PC-3 (cell line): ENCODE data around the gene ITGAE. TPM values are rescaled to one million over a fixed set of nuclear protein-coding genes. Genes with fewer than 3 reads are reported as not detected.
A peak's percentile ranks its signal among the peaks of the same experiment; 100 is the strongest.

Experiments used
- ATAC-seq: fragments of 200-7000 bp; cut with Tn5 transposase; 2 replicates; pipeline ENCODE4 v1.9.1; 2020; ENCODE audit warnings: mild to moderate bottlenecking, moderate library complexity
- BruUV-seq: library from RNA; stranded (reverse); fragments of 400-500 nt; replicated peaks from 2 replicates; lab custom pipeline; 2021; lab: Mats Ljungman, UMichigan
- CTCF ChIA-PET: fragments of 300-600 bp; sonication (Branson Sonifier 250); formaldehyde crosslinking; loops from one replicate; lab custom pipeline; 2022; ENCODE audit warnings: antibody characterized with exemption; lab: Charles Lee
- POLR2A ChIA-PET: fragments of 300-600 bp; sonication (Branson Sonifier 250); formaldehyde crosslinking; loops from one replicate; lab custom pipeline; 2022; ENCODE audit warnings: antibody characterized with exemption; ENCODE audit not compliant: unreplicated experiment; lab: Charles Lee
- DNase-seq: peaks from one replicate; pipeline ENCODE4 v3.0.0-alpha.2; 2015
- H2AFZ ChIP-seq: fragments of 300-600 bp; sonication (generic); 2 replicates; pipeline ENCODE4 v1.6.0; 2016; ENCODE audit warnings: antibody characterized with exemption, low read length
- H3F3A ChIP-seq: fragments of 300-600 bp; sonication (generic); one replicate; pipeline ENCODE4 v1.6.0; 2017; ENCODE audit warnings: antibody characterized with exemption, low read length, control low read depth, mild to moderate bottlenecking; ENCODE audit not compliant: unreplicated experiment
- H3K27ac ChIP-seq: fragments of 300-600 bp; sonication (generic); 2 replicates; pipeline ENCODE4 v1.5.1; 2016; ENCODE audit warnings: mild to moderate bottlenecking, low read length
- H3K27me3 ChIP-seq: fragments of 300-600 bp; sonication (generic); 2 replicates; pipeline ENCODE4 v1.6.1; 2016; ENCODE audit warnings: low read length, mixed read lengths
- H3K36me3 ChIP-seq: fragments of 300-600 bp; sonication (generic); 2 replicates; pipeline ENCODE4 v1.6.1; 2016; ENCODE audit warnings: low read depth, mixed run types, low read length, mixed read lengths
- H3K4me1 ChIP-seq: fragments of 300-600 bp; sonication (generic); 2 replicates; pipeline ENCODE4 v1.5.1; 2016; ENCODE audit warnings: low read length; ENCODE audit not compliant: insufficient read depth
- H3K4me2 ChIP-seq: fragments of 300-600 bp; sonication (generic); 2 replicates; pipeline ENCODE4 v1.6.0; 2016; ENCODE audit warnings: low read length
- H3K4me3 ChIP-seq: fragments of 300-600 bp; sonication (generic); 2 replicates; pipeline ENCODE4 v1.5.1; 2016; ENCODE audit warnings: mild to moderate bottlenecking, low read length, mixed read lengths
- H3K79me2 ChIP-seq: fragments of 300-600 bp; sonication (generic); 2 replicates; pipeline ENCODE4 v1.6.1; 2017; ENCODE audit warnings: low read length, mixed read lengths
- H3K9ac ChIP-seq: fragments of 300-600 bp; sonication (generic); 2 replicates; pipeline ENCODE4 v1.6.0; 2016; ENCODE audit warnings: mild to moderate bottlenecking, low read length
- H3K9me2 ChIP-seq: fragments of 300-600 bp; sonication (generic); replicated peaks from 2 replicates; pipeline ENCODE4 v1.6.1; 2016; ENCODE audit warnings: mixed run types, low read length, mixed read lengths
- H3K9me3 ChIP-seq: fragments of 300-600 bp; sonication (generic); 2 replicates; pipeline ENCODE4 v1.6.1; 2016; ENCODE audit warnings: low read length, mixed read lengths
- H4K20me1 ChIP-seq: fragments of 300-600 bp; sonication (generic); 2 replicates; pipeline ENCODE4 v1.6.1; 2016; ENCODE audit warnings: low read length, mixed read lengths
- EZH2 ChIP-seq: fragments of 300-600 bp; sonication (generic); IDR thresholded peaks from one replicate; pipeline ENCODE4 v1.6.1; 2017; ENCODE audit warnings: antibody characterized with exemption, mild to moderate bottlenecking, low read length; ENCODE audit not compliant: unreplicated experiment
- EZH2phosphoT487 ChIP-seq: fragments of 300-600 bp; sonication (generic); IDR thresholded peaks from 2 replicates; pipeline ENCODE4 v1.6.1; 2018; ENCODE audit warnings: mild to moderate bottlenecking, antibody characterized with exemption, low read length, borderline replicate concordance
- intact Hi-C: fragments of 100-400 bp; cut with micrococcal nuclease; formaldehyde crosslinking; loops from 2 replicates; pipeline ENCODE4 v1.9.0; 2023
- total RNA-seq: library from RNA; depleted of rRNA; stranded (reverse); fragments of >200 nt; gene quantifications from 2 replicates; pipeline ENCODE4 v1.2.3, GENCODE V29; 2014
- TF ChIP-seq, protein P1 (sequence below): fragments of 300-600 bp; sonication (generic); conservative IDR thresholded peaks from 2 replicates; pipeline ENCODE4 v1.5.1; 2017; ENCODE audit warnings: antibody characterized with exemption, low read depth, mild to moderate bottlenecking, low read length

Gene ITGAE
- total RNA-seq, 1 experiment from 2014 or later: 42.0 TPM

DNA sequence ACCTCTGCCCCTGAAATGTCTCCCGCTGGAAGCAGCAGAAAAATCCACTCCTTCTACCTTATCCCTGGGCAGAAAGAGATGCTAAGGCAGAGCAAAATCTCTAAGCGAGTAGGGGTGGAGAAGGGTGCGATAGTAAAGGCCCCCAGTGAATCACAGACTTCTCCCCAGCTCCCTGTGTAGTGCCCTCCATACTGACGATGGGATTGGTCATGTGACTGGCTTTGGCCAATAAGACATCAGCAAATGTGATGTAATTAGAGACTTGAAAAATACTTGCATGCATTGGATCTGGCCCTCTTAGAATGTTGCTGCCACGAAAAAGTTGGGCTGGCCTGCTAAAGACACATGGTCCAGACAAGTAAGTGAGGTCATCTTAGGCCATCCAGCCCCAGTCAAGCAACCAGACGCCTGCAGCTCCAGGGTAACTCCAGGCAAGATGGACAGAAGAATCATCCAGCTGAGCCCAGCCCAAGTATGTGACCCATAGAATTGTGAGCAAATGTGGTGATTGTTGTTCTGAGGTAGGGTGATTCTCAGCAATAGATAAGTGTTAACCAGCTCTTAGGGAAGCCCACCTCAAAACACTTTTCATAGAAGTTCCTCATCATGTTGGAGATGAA is 41.3 kb downstream of the ITGAE start:
- no peak overlapping the region for H3K4me3 ChIP-seq
- H3K79me2 ChIP-seq: no peaks in the 10 kb centered on the region
- no peak overlapping the region for H3K9ac ChIP-seq
- ChIA-PET CTCF (no interaction called here), POLR2A (no interaction called here)
- H3K9me3 ChIP-seq: no peaks in the 10 kb centered on the region
- H3K27ac ChIP-seq: no peak overlapping the region
- DNase-seq: no peak
- no peaks in the 10 kb centered on the region for H3K9me2 ChIP-seq
- no peaks in the 10 kb centered on the region for H4K20me1 ChIP-seq
- no peaks in the 10 kb centered on the region for H3K36me3 ChIP-seq
- no peak overlapping the region for H2AFZ ChIP-seq
- no TSS peak for BruUV-seq
- peaks cover 4% of the 10 kb centered on the region; the same call in 1 of the 2 replicates for H3K4me1 ChIP-seq
- ATAC-seq: no peak
- H3F3A ChIP-seq: no peaks in the 10 kb centered on the region
- H3K27me3 ChIP-seq: no peaks in the 10 kb centered on the region
- no peak overlapping the region for H3K4me2 ChIP-seq
- intact Hi-C loops: no loop called here
- TF ChIP-seq, protein P1, sequence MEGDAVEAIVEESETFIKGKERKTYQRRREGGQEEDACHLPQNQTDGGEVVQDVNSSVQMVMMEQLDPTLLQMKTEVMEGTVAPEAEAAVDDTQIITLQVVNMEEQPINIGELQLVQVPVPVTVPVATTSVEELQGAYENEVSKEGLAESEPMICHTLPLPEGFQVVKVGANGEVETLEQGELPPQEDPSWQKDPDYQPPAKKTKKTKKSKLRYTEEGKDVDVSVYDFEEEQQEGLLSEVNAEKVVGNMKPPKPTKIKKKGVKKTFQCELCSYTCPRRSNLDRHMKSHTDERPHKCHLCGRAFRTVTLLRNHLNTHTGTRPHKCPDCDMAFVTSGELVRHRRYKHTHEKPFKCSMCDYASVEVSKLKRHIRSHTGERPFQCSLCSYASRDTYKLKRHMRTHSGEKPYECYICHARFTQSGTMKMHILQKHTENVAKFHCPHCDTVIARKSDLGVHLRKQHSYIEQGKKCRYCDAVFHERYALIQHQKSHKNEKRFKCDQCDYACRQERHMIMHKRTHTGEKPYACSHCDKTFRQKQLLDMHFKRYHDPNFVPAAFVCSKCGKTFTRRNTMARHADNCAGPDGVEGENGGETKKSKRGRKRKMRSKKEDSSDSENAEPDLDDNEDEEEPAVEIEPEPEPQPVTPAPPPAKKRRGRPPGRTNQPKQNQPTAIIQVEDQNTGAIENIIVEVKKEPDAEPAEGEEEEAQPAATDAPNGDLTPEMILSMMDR: no peak
- TF ChIP-seq EZH2 (no peak), EZH2phosphoT487 (no peak)

DNA sequence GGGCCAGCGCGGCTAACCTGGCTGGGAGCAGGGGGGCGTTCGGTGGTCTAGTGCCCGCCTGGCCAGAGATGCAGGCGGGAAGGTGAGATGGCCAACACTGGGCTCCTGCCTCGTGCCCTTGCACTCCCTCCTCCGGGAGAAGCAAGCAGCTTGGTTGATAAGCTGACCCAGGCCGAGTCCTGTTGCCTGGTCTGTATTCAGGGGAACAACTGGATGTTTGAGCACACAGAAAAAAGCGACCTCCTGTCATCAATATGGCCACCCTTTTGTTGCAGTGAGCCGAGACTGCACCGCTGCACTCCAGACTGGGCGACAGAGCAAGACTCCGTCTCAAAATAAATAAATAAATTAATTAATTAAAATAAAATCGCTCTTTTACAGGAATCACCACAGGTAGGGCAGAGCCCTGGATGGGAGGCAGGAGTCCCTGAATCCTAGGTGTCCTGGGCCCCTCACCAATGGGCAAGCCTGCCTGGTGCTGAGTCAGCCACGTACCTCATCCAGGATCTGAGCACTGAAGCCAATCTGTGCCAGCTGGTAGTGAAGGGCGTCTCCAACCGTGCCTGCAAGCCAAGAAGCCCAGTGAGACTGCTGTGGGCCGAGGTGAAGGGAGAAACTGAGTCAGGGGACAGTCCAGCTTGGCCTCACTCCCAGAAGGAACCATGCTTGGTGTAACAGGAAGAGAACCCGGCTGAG is 45.5 kb downstream of the ITGAE start:
- peak overlapping the region; percentile 69 for H3K9ac ChIP-seq
- H4K20me1 ChIP-seq: no peaks in the 10 kb centered on the region
- ATAC-seq: no peak
- H3F3A ChIP-seq: no peaks in the 10 kb centered on the region
- CTCF ChIA-PET: interaction anchor here (0.6 kb wide), 2 partner anchors 18 to 32 kb away, joined by 3 to 4 read pairs; partner anchors contain the start of gene HASPIN
- H3K9me3 ChIP-seq: no peaks in the 10 kb centered on the region
- no peaks in the 10 kb centered on the region for H3K9me2 ChIP-seq
- no peaks in the 10 kb centered on the region for H3K27me3 ChIP-seq
- H3K27ac ChIP-seq: no peak overlapping the region
- H3K36me3 ChIP-seq: no peaks in the 10 kb centered on the region
- intact Hi-C loops: no loop called here
- POLR2A ChIA-PET: interaction anchor here (0.6 kb wide), 1 partner anchor 119 kb away, joined by 3 read pairs; the partner anchor contains the start of gene CTNS
- no peaks in the 10 kb centered on the region for H3K79me2 ChIP-seq
- peak overlapping the region; percentile 94 for H3K4me2 ChIP-seq
- DNase-seq: no peak
- H3K4me3 ChIP-seq: peak overlapping the region; percentile 69
- no peak for TF ChIP-seq EZH2
- TF ChIP-seq, protein P1: no peak
- no peak for TF ChIP-seq EZH2phosphoT487
- H3K4me1 ChIP-seq: peaks cover 4% of the 10 kb centered on the region; the same call in 1 of the 2 replicates
- TSS peak; percentile 89 for BruUV-seq
- peak overlapping the region; percentile 96 for H2AFZ ChIP-seq
